CD4-positive, CD25-positive, alpha-beta regulatory T cell (primary cell): ENCODE measurements around the gene SERPINB1. TPM values are rescaled to one million over a fixed set of nuclear protein-coding genes. Genes with fewer than 3 reads are reported as not detected.
"Not testable (repeated sequence)": the region's sequence is repeated elsewhere in the genome, so short reads cannot be mapped to it uniquely, and the experiment has no call there.

Experiments used
- ATAC-seq, 2 donors: fragments of 150-1000 bp; cut with Tn5 transposase; one replicate each; pipeline ENCODE4 v1.10.0; 2021; ENCODE audit warnings: low read depth in 2 of 2, moderate number of reproducible peaks in 2 of 2, moderate library complexity in 1 of 2
- DNase-seq, 3 donors: peaks; one replicate each; pipeline versions ENCODE4 v3.0.0 to v3.0.0-alpha.2; 2012 to 2022; ENCODE audit warnings: mixed read lengths in 1 of 3
- H3K27ac ChIP-seq: one replicate; pipeline ENCODE4 v1.7.0; 2013; ENCODE audit warnings: mild to moderate bottlenecking, low read length; ENCODE audit not compliant: insufficient read depth, poor library complexity, severe bottlenecking
- H3K27me3 ChIP-seq: one replicate; pipeline ENCODE4 v1.7.0; 2013; ENCODE audit warnings: low read length; ENCODE audit not compliant: control insufficient read depth, insufficient read depth
- H3K36me3 ChIP-seq: one replicate; pipeline ENCODE4 v1.7.0; 2013; ENCODE audit warnings: mild to moderate bottlenecking, low read length, moderate library complexity; ENCODE audit not compliant: control insufficient read depth, insufficient read depth
- H3K4me1 ChIP-seq: 2 replicates; pipeline ENCODE4 v1.7.0; 2013; ENCODE audit warnings: mild to moderate bottlenecking, low read length; ENCODE audit not compliant: insufficient read depth, control insufficient read depth, poor library complexity, severe bottlenecking
- H3K4me3 ChIP-seq: one replicate; pipeline ENCODE4 v1.7.0; 2013; ENCODE audit warnings: low read depth, mild to moderate bottlenecking, low read length, moderate library complexity
- H3K9me3 ChIP-seq, 2 experiments: 1 replicate in 1 of 2; 2 replicates in 1 of 2; pipeline ENCODE4 v1.7.0; 2013; ENCODE audit warnings: low read length in 2 of 2, mild to moderate bottlenecking in 1 of 2, moderate library complexity in 1 of 2; ENCODE audit not compliant: control insufficient read depth in 2 of 2
- H3K27ac Mint-ChIP-seq, 3 donors: one replicate each; pipeline ENCODE4 v1.8.0; 2020 to 2022; ENCODE audit warnings: mild to moderate bottlenecking in 3 of 3, mixed read lengths in 3 of 3, moderate library complexity in 2 of 3
- H3K27me3 Mint-ChIP-seq: one replicate; pipeline ENCODE4 v1.8.0; 2022; ENCODE audit warnings: mild to moderate bottlenecking, mixed read lengths
- H3K36me3 Mint-ChIP-seq: one replicate; pipeline ENCODE4 v1.8.0; 2020; ENCODE audit warnings: mixed read lengths
- H3K4me1 Mint-ChIP-seq, 4 donors: one replicate each; pipeline ENCODE4 v1.8.0; 2020 to 2022; ENCODE audit warnings: mixed read lengths in 4 of 4, mild to moderate bottlenecking in 1 of 4
- H3K4me3 Mint-ChIP-seq, 4 donors: one replicate each; pipeline ENCODE4 v1.8.0; 2020 to 2022; ENCODE audit warnings: mild to moderate bottlenecking in 4 of 4, mixed read lengths in 4 of 4, moderate library complexity in 3 of 4
- H3K9me3 Mint-ChIP-seq, 7 donors: one replicate each; pipeline ENCODE4 v1.8.0; 2020 to 2022; ENCODE audit warnings: mixed read lengths in 7 of 7, mild to moderate bottlenecking in 3 of 7, moderate library complexity in 2 of 7
- polyA plus RNA-seq, 4 donors: library from polyadenylated mRNA; unstranded; fragments of 300-500 nt; fragmentation: Illumina TruSeq; gene quantifications; one replicate each; pipeline ENCODE4 v1.2.3, GENCODE V29; 2021
- total RNA-seq: library from RNA; stranded (reverse); gene quantifications from one replicate; pipeline ENCODE4 v1.2.3, GENCODE V29; 2022

Gene SERPINB1
- total and polyA plus RNA-seq, 5 donors from 2014 or later = 38.1 to 116 (median 109) TPM

- ATAC-seq (no peak), DNase-seq (no peak)
- Histone ChIP-seq H3K36me3 (no peaks in the 10 kb centered on the region), H3K4me3 (no peak overlapping the region), H3K27me3 (no peaks in the 10 kb centered on the region), H3K9me3 (no peaks in the 10 kb centered on the region), H3K27ac (no peak overlapping the region), H3K4me1 (peaks cover 41% of the 10 kb centered on the region)
- Mint-ChIP-seq H3K36me3 (no peaks in the 10 kb centered on the region), H3K27ac (peak overlapping the region; percentile 73 to 97 (median 95)), H3K4me1 (peaks cover 20 to 69% (median 47%) of the 10 kb centered on the region in 4 donors), H3K27me3 (no peaks in the 10 kb centered on the region), H3K9me3 (peaks cover 0 to 2% (median 0%) of the 10 kb centered on the region in 7 donors), H3K4me3 (no peak overlapping the region)
These were observed 22.2 kb upstream of the SERPINB1 start for GRCh38 chr6:2863901-2864300.

DNA sequence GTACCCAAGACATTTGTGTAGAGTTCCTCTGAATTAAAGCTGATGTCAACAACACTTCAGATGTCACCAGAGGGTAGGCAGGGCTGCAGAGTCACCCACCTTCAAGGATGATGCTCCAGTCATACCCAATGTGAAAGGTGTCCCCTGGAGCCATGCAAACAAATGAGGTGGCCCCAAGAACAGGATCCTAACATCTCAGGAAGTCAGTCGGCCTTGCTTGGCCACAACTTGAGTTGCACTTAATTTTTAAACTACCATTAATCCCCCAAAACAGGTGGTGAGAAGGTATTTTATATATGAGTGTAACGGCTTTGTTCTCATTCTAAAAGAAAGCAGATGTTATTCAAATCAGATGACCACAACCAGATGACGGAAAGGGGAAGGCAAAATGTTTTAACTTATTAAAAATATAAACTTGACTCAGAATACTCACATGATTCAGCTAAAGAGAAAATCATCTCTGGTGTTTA is 21.1 kb upstream of the SERPINB1 start:
- Mint-ChIP-seq H3K4me3 (peak overlapping the region in 3 of 4 donors; percentile 54 to 85 (median 79)), H3K36me3 (no peaks in the 10 kb centered on the region), H3K27me3 (peaks cover 3% of the 10 kb centered on the region), H3K4me1 (peaks cover 25 to 72% (median 58%) of the 10 kb centered on the region in 4 donors), H3K27ac (peak overlapping the region; percentile 93 to 97 (median 95)), H3K9me3 (peaks cover 0 to 2% (median 0%) of the 10 kb centered on the region in 7 donors)
- peaks cover 53% of the 10 kb centered on the region for H3K4me1 ChIP-seq
- H3K9me3 ChIP-seq = no peaks in the 10 kb centered on the region
- no peaks in the 10 kb centered on the region for H3K27me3 ChIP-seq
- H3K4me3 ChIP-seq = peak overlapping the region; percentile 28
- H3K36me3 ChIP-seq = no peaks in the 10 kb centered on the region
- H3K27ac ChIP-seq = peak overlapping the region; percentile 72
- peak in 1 of 2 donors; percentile 11 for ATAC-seq
- DNase-seq = peak in 2 of 3 donors; percentile 40 to 49

- H3K4me1 Mint-ChIP-seq = peaks cover 35 to 82% (median 67%) of the 10 kb centered on the region in 4 donors
- no peaks in the 10 kb centered on the region for H3K36me3 ChIP-seq
- peaks cover 62% of the 10 kb centered on the region for H3K4me1 ChIP-seq
- peaks cover 0 to 2% (median 0%) of the 10 kb centered on the region in 7 donors for H3K9me3 Mint-ChIP-seq
- H3K27me3 ChIP-seq = no peaks in the 10 kb centered on the region
- H3K27ac Mint-ChIP-seq = peak overlapping the region; percentile 93 to 97 (median 95)
- peak overlapping the region; percentile 72 for H3K27ac ChIP-seq
- no peak for ATAC-seq
- no peaks in the 10 kb centered on the region for H3K36me3 Mint-ChIP-seq
- no peaks in the 10 kb centered on the region for H3K9me3 ChIP-seq
- peak overlapping the region; percentile 26 to 85 (median 66) for H3K4me3 Mint-ChIP-seq
- H3K4me3 ChIP-seq = no peak overlapping the region
- H3K27me3 Mint-ChIP-seq = peaks cover 4% of the 10 kb centered on the region
- no peak for DNase-seq
These were observed 20.1 kb upstream of the SERPINB1 start for GRCh38 chr6:2861822-2862164.

DNA sequence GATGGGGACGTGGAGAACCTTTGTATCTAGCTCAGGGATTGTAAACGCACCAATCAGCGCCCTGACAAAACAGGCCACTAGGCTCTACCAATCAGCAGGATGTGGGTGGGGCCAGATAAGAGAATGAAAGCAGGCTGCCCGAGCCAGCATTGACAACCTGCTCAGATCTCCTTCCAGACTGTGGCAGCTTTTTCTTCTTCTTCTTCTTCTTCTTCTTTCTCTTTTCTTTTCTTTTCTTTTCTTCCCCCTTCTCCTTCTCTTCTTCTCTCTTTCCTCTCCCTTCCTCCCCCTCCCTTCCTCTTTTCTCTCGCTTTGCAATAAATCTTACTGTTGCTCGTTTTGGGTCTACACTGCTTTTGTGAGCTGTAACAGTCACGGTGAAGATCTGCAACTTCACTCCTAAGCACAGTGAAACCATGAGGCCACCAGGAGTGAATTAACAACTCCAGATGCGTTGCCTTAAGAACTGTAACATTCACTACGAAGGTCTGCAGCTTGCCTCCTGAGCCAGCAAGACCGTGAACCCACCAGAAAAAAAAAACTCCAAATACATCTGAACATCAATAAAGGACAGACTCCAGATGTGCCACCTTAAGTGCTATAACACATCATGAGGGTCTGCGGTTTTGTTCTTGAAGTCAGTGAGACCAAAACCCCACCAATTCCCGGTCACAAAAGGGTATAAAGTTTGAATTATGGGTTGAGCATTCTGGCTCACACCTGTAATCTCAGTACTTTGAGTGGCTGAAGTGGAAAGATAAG is 19.6 kb upstream of the SERPINB1 start:
- H3K27me3 Mint-ChIP-seq = peaks cover 4% of the 10 kb centered on the region
- DNase-seq (peak in 1 of 3 donors; percentile 61), ATAC-seq (no peak)
- peaks cover 35 to 84% (median 67%) of the 10 kb centered on the region in 4 donors for H3K4me1 Mint-ChIP-seq
- H3K27me3 ChIP-seq = no peaks in the 10 kb centered on the region
- peak overlapping the region; percentile 72 for H3K27ac ChIP-seq
- no peaks in the 10 kb centered on the region for H3K36me3 ChIP-seq
- peak overlapping the region; percentile 93 to 97 (median 95) for H3K27ac Mint-ChIP-seq
- no peaks in the 10 kb centered on the region for H3K9me3 ChIP-seq
- peaks cover 0 to 2% (median 0%) of the 10 kb centered on the region in 7 donors for H3K9me3 Mint-ChIP-seq
- H3K4me3 ChIP-seq = peak overlapping the region; percentile 49
- no peaks in the 10 kb centered on the region for H3K36me3 Mint-ChIP-seq
- peaks cover 68% of the 10 kb centered on the region for H3K4me1 ChIP-seq
- H3K4me3 Mint-ChIP-seq = peak overlapping the region; percentile 54 to 78 (median 74)

DNA sequence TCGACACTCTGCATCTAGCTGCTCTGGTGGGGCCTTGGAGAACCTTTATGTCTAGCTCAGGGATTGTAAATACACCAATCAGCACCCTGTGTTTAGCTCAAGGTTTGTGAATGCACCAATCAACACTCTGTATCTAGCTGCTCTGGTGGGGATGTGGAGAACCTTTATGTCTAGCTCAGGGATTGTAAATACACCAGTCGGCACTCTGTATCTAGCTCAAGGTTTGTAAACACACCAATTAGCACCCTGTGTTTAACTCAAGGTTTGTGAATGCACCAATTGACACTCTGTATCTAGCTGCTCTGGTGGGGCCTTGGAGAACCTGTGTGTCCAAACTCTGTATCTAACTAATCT is 19.0 kb upstream of the SERPINB1 start:
- not testable (repeated sequence) for DNase-seq, H3K27me3 ChIP-seq, H3K4me3 ChIP-seq, H3K27me3 Mint-ChIP-seq, ATAC-seq, H3K9me3 Mint-ChIP-seq, H3K36me3 ChIP-seq, H3K36me3 Mint-ChIP-seq, H3K9me3 ChIP-seq
- Mint-ChIP-seq H3K27ac (peak overlapping the region; percentile 93 to 97 (median 95)), H3K4me1 (peaks cover 35 to 84% (median 64%) of the 10 kb centered on the region in 4 donors), H3K4me3 (peak overlapping the region in 3 of 4 donors; percentile 54 to 78 (median 70))
- H3K4me1 ChIP-seq = peaks cover 74% of the 10 kb centered on the region
- H3K27ac ChIP-seq = peak overlapping the region; percentile 72

DNA sequence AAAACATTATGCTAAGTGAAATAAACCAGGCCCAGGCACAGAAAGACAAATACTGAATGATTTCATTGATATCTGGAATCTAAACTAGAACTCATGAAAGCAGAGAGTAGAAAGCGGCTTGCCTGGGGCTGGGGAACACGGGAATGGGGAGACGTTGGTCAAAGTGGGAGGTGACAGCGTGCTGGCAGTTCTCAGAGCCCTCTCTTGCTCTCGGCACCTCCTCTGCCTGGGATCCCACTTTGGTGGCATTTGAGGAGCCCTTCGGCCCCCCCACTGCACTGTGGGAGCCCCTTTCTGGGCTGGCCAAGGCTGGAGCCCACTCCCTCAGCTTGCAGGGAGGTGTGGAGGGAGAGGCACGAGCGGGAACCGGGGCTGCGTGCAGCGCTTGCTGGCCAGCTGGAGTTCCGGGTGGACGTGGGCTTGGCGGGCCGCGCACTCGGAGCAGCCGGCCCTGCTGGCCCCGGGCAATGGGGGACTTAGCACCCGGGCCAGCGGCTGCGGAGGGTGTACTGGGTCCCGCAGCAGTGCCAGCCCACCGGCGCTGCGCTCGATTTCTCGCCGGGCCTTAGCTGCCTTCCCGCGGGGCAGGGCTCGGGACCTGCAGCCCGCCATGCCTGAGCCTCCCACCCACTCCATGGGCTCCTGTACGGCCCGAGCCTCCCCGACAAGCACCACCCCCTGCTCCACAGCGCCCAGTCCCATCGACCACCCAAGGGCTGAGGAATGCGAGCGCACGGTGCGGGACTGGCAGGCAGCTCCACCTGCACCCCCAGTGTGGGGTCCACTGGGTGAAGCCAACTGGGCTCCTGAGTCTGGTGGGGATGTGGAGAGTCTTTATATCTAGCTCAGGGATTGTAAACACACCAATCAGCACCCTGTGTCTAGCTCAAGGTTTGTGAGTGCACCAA is 18.4 kb upstream of the SERPINB1 start:
- not testable (repeated sequence) for H3K9me3 Mint-ChIP-seq, H3K27me3 ChIP-seq, H3K36me3 ChIP-seq, H3K36me3 Mint-ChIP-seq, ATAC-seq, DNase-seq, H3K9me3 ChIP-seq, H3K27me3 Mint-ChIP-seq
- Histone ChIP-seq H3K4me3 (peak overlapping the region; percentile 56), H3K4me1 (peaks cover 80% of the 10 kb centered on the region), H3K27ac (peak overlapping the region; percentile 92)
- peak overlapping the region in 3 of 4 donors; percentile 61 to 87 (median 86) for H3K4me3 Mint-ChIP-seq
- H3K27ac Mint-ChIP-seq = peak overlapping the region; percentile 97 to 99 (median 97)
- H3K4me1 Mint-ChIP-seq = peaks cover 35 to 90% (median 69%) of the 10 kb centered on the region in 4 donors

GRCh38 chr6:2859185-2859700 is 17.6 kb upstream of the SERPINB1 start:
- Histone ChIP-seq H3K27me3 (no peaks in the 10 kb centered on the region), H3K36me3 (no peaks in the 10 kb centered on the region), H3K9me3 (no peaks in the 10 kb centered on the region), H3K4me1 (peaks cover 88% of the 10 kb centered on the region), H3K4me3 (peak overlapping the region; percentile 56), H3K27ac (peak overlapping the region; percentile 92)
- DNase-seq (peak in 2 of 3 donors; percentile 82 to 89), ATAC-seq (peak; percentile 1 to 2)
- peaks cover 4% of the 10 kb centered on the region for H3K27me3 Mint-ChIP-seq
- H3K4me3 Mint-ChIP-seq = peak overlapping the region; percentile 79 to 93 (median 86)
- H3K4me1 Mint-ChIP-seq = peaks cover 42 to 93% (median 74%) of the 10 kb centered on the region in 4 donors
- H3K36me3 Mint-ChIP-seq = no peaks in the 10 kb centered on the region
- H3K9me3 Mint-ChIP-seq = peaks cover 0 to 2% (median 0%) of the 10 kb centered on the region in 7 donors
- H3K27ac Mint-ChIP-seq = peak overlapping the region; percentile 93 to 100 (median 99)
